Activated CD4-positive, alpha-beta T cell treated with anti-CD3 and anti-CD28 coated beads, Interleukin-2, amount 50 U/mL, for 16 hours (primary cell): ENCODE results near the gene CWC27.
A peak's percentile ranks its signal among the peaks of the same experiment; 100 is the strongest.
"Not testable (repeated sequence)": the region's sequence is repeated elsewhere in the genome, so short reads cannot be mapped to it uniquely, and the experiment has no call there.

Source experiments
- DNase-seq: peaks from one replicate; pipeline ENCODE4 v3.0.0-alpha.2; 2020

The CWC27 gene

GRCh38 chr5:64790210-64790609 lies 21.5 kb downstream of the CWC27 start:
- DNase-seq = peak; percentile 36

- DNase-seq = no peak
Observed at GRCh38 chr5:64792469-64792868, 23.7 kb downstream of the CWC27 start.

- DNase-seq = no peak
Observed at GRCh38 chr5:64794053-64794770, 25.5 kb downstream of the CWC27 start.

GRCh38 chr5:64796301-64796700 lies 27.6 kb downstream of the CWC27 start:
- no peak for DNase-seq

- no peak for DNase-seq
Observed at GRCh38 chr5:64800926-64801325, 32.2 kb downstream of the CWC27 start.

GRCh38 chr5:64806537-64806936 lies 37.8 kb downstream of the CWC27 start:
- DNase-seq = no peak

- DNase-seq = no peak
Observed at GRCh38 chr5:64807520-64807919, 38.8 kb downstream of the CWC27 start.

GRCh38 chr5:64811050-64811640 lies 42.4 kb downstream of the CWC27 start:
- DNase-seq = peak; percentile 46

- peak; percentile 78 for DNase-seq
Observed at GRCh38 chr5:64814073-64814472, 45.3 kb downstream of the CWC27 start.

- DNase-seq = no peak
Observed at GRCh38 chr5:64818245-64818644, 49.5 kb downstream of the CWC27 start.

- DNase-seq = not testable (repeated sequence)
Observed at GRCh38 chr5:64819345-64819744, 50.6 kb downstream of the CWC27 start.

- DNase-seq = no peak
Observed at GRCh38 chr5:64822320-64822719, 53.6 kb downstream of the CWC27 start.

GRCh38 chr5:64826541-64826940 lies 57.8 kb downstream of the CWC27 start:
- DNase-seq = no peak

GRCh38 chr5:64827703-64828102 lies 59.0 kb downstream of the CWC27 start:
- no peak for DNase-seq

GRCh38 chr5:64830650-64831049 lies 61.9 kb downstream of the CWC27 start:
- DNase-seq = not testable (repeated sequence)

GRCh38 chr5:64831996-64832395 lies 63.3 kb downstream of the CWC27 start:
- DNase-seq = no peak

GRCh38 chr5:64834037-64834436 lies 65.3 kb downstream of the CWC27 start:
- DNase-seq = no peak

- no peak for DNase-seq
Observed at GRCh38 chr5:64834611-64835010, 65.9 kb downstream of the CWC27 start.

- no peak for DNase-seq
Observed at GRCh38 chr5:64835266-64835665, 66.5 kb downstream of the CWC27 start.

- no peak for DNase-seq
Observed at GRCh38 chr5:64836190-64836755, 67.5 kb downstream of the CWC27 start.

- DNase-seq = no peak
Observed at GRCh38 chr5:64836786-64837185, 68.1 kb downstream of the CWC27 start.

- DNase-seq = no peak
Observed at GRCh38 chr5:64838376-64838775, 69.6 kb downstream of the CWC27 start.

GRCh38 chr5:64838803-64839202 lies 70.1 kb downstream of the CWC27 start:
- DNase-seq = no peak

- DNase-seq = no peak
Observed at GRCh38 chr5:64839936-64840335, 71.2 kb downstream of the CWC27 start.

- no peak for DNase-seq
Observed at GRCh38 chr5:64840958-64841357, 72.2 kb downstream of the CWC27 start.
